SK-N-SH (cell line): ENCODE data around the gene HECW1. TPM values are rescaled to one million over a fixed set of nuclear protein-coding genes. Genes with fewer than 3 reads are reported as not detected.
A peak's percentile ranks its signal among the peaks of the same experiment; 100 is the strongest.

Experiments
- CTCF ChIA-PET: fragments of 300-600, 350-600 bp; formaldehyde crosslinking; extraction: SDS; loops from one replicate; lab custom pipeline; 2021; lab: Yijun Ruan, JAX
- POLR2A ChIA-PET: fragments of 350-600 bp; sonication (Branson Sonifier 250); formaldehyde crosslinking; extraction: SDS; loops from one replicate; lab custom pipeline; 2020; ENCODE audit warnings: antibody characterized with exemption, inconsistent platforms; lab: Yijun Ruan, JAX
- DNase-seq: peaks from one replicate; pipeline ENCODE4 v3.0.0; 2012
- H2AFZ ChIP-seq: fragments of 200-600 bp; sonication (generic); 2 replicates; pipeline ENCODE4 v1.8.1; 2016; ENCODE audit warnings: antibody characterized with exemption, mild to moderate bottlenecking, low read depth
- H3F3A ChIP-seq: fragments of 200-600 bp; sonication (generic); replicated peaks from 2 replicates; pipeline ENCODE3; 2016; ENCODE audit warnings: antibody characterized with exemption, mild to moderate bottlenecking; ENCODE audit not compliant: insufficient read depth
- H3K27ac ChIP-seq, 2 experiments: fragments of 200-500 bp in 1 of 2; fragments of 200-600 bp in 1 of 2; sonication (Bioruptor generic) in 1 of 2; sonication (generic), shearing (Covaris generic) in 1 of 2; 2 replicates each; pipeline versions ENCODE4 v1.5.1 to v1.6.1; 2014 to 2016; ENCODE audit warnings: low read depth in 2 of 2, inconsistent platforms in 1 of 2, low read length in 1 of 2, mild to moderate bottlenecking in 1 of 2, mixed read lengths in 1 of 2
- H3K27me3 ChIP-seq: fragments of 200-600 bp; sonication (generic), shearing (Covaris generic); 2 replicates; pipeline ENCODE4 v1.6.1; 2016; ENCODE audit warnings: mixed run types; ENCODE audit not compliant: insufficient read depth
- H3K36me3 ChIP-seq, 2 experiments: fragments of 200-500 bp in 1 of 2; fragments of 200-600 bp in 1 of 2; sonication (Bioruptor generic) in 1 of 2; sonication (generic) in 1 of 2; replicated peaks in 1 of 2; 2 replicates each; pipeline versions ENCODE3 to v1.5.1; 2014 to 2016; ENCODE audit warnings: low read length in 1 of 2, mild to moderate bottlenecking in 1 of 2; ENCODE audit not compliant: insufficient read depth in 2 of 2, control insufficient read depth in 1 of 2
- H3K4me1 ChIP-seq, 2 experiments: fragments of 200-500 bp in 1 of 2; fragments of 200-600 bp in 1 of 2; sonication (Bioruptor generic) in 1 of 2; sonication (generic), shearing (Covaris generic) in 1 of 2; 2 replicates each; pipeline versions ENCODE4 v1.5.1 to v1.6.1; 2014 to 2016; ENCODE audit warnings: low read depth in 1 of 2, low read length in 1 of 2, mixed run types in 1 of 2; ENCODE audit not compliant: insufficient read depth in 2 of 2, control insufficient read depth in 1 of 2
- H3K4me2 ChIP-seq: fragments of 200-600 bp; sonication (generic), shearing (Covaris generic); 2 replicates; pipeline ENCODE4 v1.6.1; 2017; ENCODE audit warnings: mixed run types
- H3K4me3 ChIP-seq, 2 experiments: fragments of 200-500 bp in 1 of 2; fragments of 200-600 bp in 1 of 2; sonication (Bioruptor generic) in 1 of 2; sonication (generic), shearing (Covaris generic) in 1 of 2; 2 replicates each; pipeline versions ENCODE4 v1.5.1 to v1.8.1; 2014 to 2016; ENCODE audit warnings: low read depth in 2 of 2, inconsistent platforms in 1 of 2, low read length in 1 of 2, mild to moderate bottlenecking in 1 of 2, mixed read lengths in 1 of 2, moderate library complexity in 1 of 2
- H3K79me2 ChIP-seq: fragments of 200-600 bp; sonication (generic); 2 replicates; pipeline ENCODE4 v1.8.1; 2017; ENCODE audit warnings: mild to moderate bottlenecking; ENCODE audit not compliant: insufficient read depth
- H3K9ac ChIP-seq: fragments of 200-600 bp; sonication (generic); 2 replicates; pipeline ENCODE4 v1.6.1; 2017; ENCODE audit warnings: mixed run types
- H3K9me2 ChIP-seq: fragments of 200-600 bp; sonication (generic); 2 replicates; pipeline ENCODE4 v1.6.1; 2017; ENCODE audit warnings: mixed run types
- H3K9me3 ChIP-seq: fragments of 200-600 bp; sonication (generic); 2 replicates; pipeline ENCODE4 v1.6.1; 2017; ENCODE audit warnings: mixed run types, mild to moderate bottlenecking, moderate library complexity
- H4K20me1 ChIP-seq: fragments of 200-600 bp; sonication (generic); 2 replicates; pipeline ENCODE4 v1.6.1; 2017; ENCODE audit warnings: mild to moderate bottlenecking, mixed run types; ENCODE audit not compliant: insufficient read depth
- CHD2 ChIP-seq: fragments of 150-350 bp; IDR thresholded peaks from 2 replicates; pipeline ENCODE4 v1.6.1; 2018; ENCODE audit warnings: low read length; ENCODE audit not compliant: partially characterized antibody
- ELF1 ChIP-seq: IDR thresholded peaks from 2 replicates; pipeline ENCODE4 v1.4.0; 2012
- EP300 ChIP-seq, 2 experiments: IDR thresholded peaks; 2 replicates each; pipeline versions ENCODE4 v1.4.0 to v1.6.1; 2012; ENCODE audit warnings: borderline replicate concordance in 1 of 2, low read depth in 1 of 2, low read length in 1 of 2
- FOSL2 ChIP-seq: IDR thresholded peaks from 2 replicates; pipeline ENCODE4 v1.4.0; 2012; ENCODE audit warnings: low read depth, mild to moderate bottlenecking, moderate library complexity, borderline replicate concordance
- FOXJ3 ChIP-seq: sonication (generic); formaldehyde crosslinking; IDR thresholded peaks from 2 replicates; pipeline ENCODE4 v1.5.1; 2020; ENCODE audit warnings: mild to moderate bottlenecking, missing genetic modification reagents
- GABPA ChIP-seq: IDR thresholded peaks from 2 replicates; pipeline ENCODE4 v1.4.0; 2012; ENCODE audit warnings: low read depth, mild to moderate bottlenecking
- GATA2 ChIP-seq: sonication (generic); formaldehyde crosslinking; IDR thresholded peaks from 2 replicates; pipeline ENCODE4 v1.5.0; 2020; ENCODE audit warnings: mild to moderate bottlenecking, missing genetic modification reagents
- MAX ChIP-seq: IDR thresholded peaks from 2 replicates; pipeline ENCODE4 v1.4.0; 2012; ENCODE audit warnings: low read depth
- MXI1 ChIP-seq: IDR thresholded peaks from 2 replicates; pipeline ENCODE4 v1.6.1; 2012; ENCODE audit warnings: mild to moderate bottlenecking, low read depth, low read length, improper control_type of control experiment
- NRF1 ChIP-seq: IDR thresholded peaks from 2 replicates; pipeline ENCODE4 v1.6.1; 2012; ENCODE audit warnings: low read depth, mild to moderate bottlenecking, low read length
- PBX3 ChIP-seq: IDR thresholded peaks from 2 replicates; pipeline ENCODE4; 2012
- REST ChIP-seq: IDR thresholded peaks from 2 replicates; pipeline ENCODE4 v1.6.1; 2012; ENCODE audit warnings: mild to moderate bottlenecking, low read depth, low read length, moderate library complexity
- RFX5 ChIP-seq: IDR thresholded peaks from 2 replicates; pipeline ENCODE4 v1.6.1; 2012; ENCODE audit warnings: mild to moderate bottlenecking, improper control_type of control experiment, low read length
- TCF12 ChIP-seq: IDR thresholded peaks from 2 replicates; pipeline ENCODE4 v1.4.0; 2012
- USF1 ChIP-seq: IDR thresholded peaks from 2 replicates; pipeline ENCODE4 v1.4.0; 2012; ENCODE audit warnings: low read depth, borderline replicate concordance
- YY1 ChIP-seq: IDR thresholded peaks from 2 replicates; pipeline ENCODE4 v1.4.0; 2012; ENCODE audit warnings: low read depth, mild to moderate bottlenecking
- WGBS: methylation state at CpG from one replicate; pipeline ENCODE4 v1.1.6; 2017; ENCODE audit warnings: low lambda C conversion rate; 5-methylcytosine and 5-hydroxymethylcytosine counted together
- polyA plus RNA-seq, 3 experiments: library from polyadenylated mRNA; depleted of rRNA; stranded (reverse); fragments of >200 nt; gene quantifications; 2 replicates each; pipeline ENCODE4 v1.2.3, GENCODE V29; 2012

HECW1 gene
- polyA plus RNA-seq, 1 of the 3 experiments (the other 2 are of a cell fraction) = not detected

GRCh38 chr7:43292384-43292783 is 179.9 kb downstream of the HECW1 start:
- Histone ChIP-seq H3K9ac (no peak overlapping the region), H3K27me3 (peaks cover 11% of the 10 kb centered on the region; the same call in 1 of the 2 replicates), H3K27ac (no peak overlapping the region), H3K36me3 (no peaks in the 10 kb centered on the region), H3K4me1 (no peaks in the 10 kb centered on the region), H3K4me2 (no peak overlapping the region), H2AFZ (no peak overlapping the region), H3K9me3 (no peaks in the 10 kb centered on the region), H3K9me2 (no peaks in the 10 kb centered on the region), H3F3A (no peaks in the 10 kb centered on the region), H3K4me3 (no peak overlapping the region), H3K79me2 (no peaks in the 10 kb centered on the region), H4K20me1 (no peaks in the 10 kb centered on the region)
- TF ChIP-seq PBX3 = no peak
- no peak for TF ChIP-seq FOSL2
- no peak for TF ChIP-seq GATA2
- TF ChIP-seq GABPA = no peak
- no peak for TF ChIP-seq TCF12
- TF ChIP-seq EP300 (IDR thresholded peaks at IDR 0.05; ENCODE audit: borderline replicate concordance in 1 of 2, low read depth in 1 of 2, low read length in 1 of 2) = no peak
- no peak for TF ChIP-seq REST
- TF ChIP-seq MXI1 = no peak
- TF ChIP-seq FOXJ3 = no peak
- no peak for TF ChIP-seq ELF1
- TF ChIP-seq NRF1 = no peak
- ChIA-PET POLR2A (no interaction called here), CTCF (interaction anchor here (0.6 to 1.4 kb wide), 4 partner anchors 13 to 547 kb away, joined by 3 read pairs; no protein-coding TSS in a partner anchor)
- WGBS = 44% methylated on average over 1 of the region's 1 CpG
- no peak for DNase-seq

GRCh38 chr7:43294080-43294630 is 181.7 kb downstream of the HECW1 start:
- Histone ChIP-seq H3K9me3 (no peaks in the 10 kb centered on the region), H3K27ac (no peak overlapping the region), H3K9ac (no peak overlapping the region), H2AFZ (no peak overlapping the region), H3K79me2 (no peaks in the 10 kb centered on the region), H3K9me2 (no peaks in the 10 kb centered on the region), H3K4me1 (no peaks in the 10 kb centered on the region), H4K20me1 (no peaks in the 10 kb centered on the region), H3K4me3 (no peak overlapping the region), H3F3A (no peaks in the 10 kb centered on the region), H3K27me3 (peaks cover 25% of the 10 kb centered on the region; the same call in 1 of the 2 replicates), H3K4me2 (peak overlapping the region; percentile 23; the same call in 1 of the 2 replicates), H3K36me3 (no peaks in the 10 kb centered on the region)
- no peak for DNase-seq
- CTCF ChIA-PET = interaction anchor here (0.7 to 1.3 kb wide), 3 partner anchors 8 to 145 kb away, joined by 3 read pairs; no protein-coding TSS in a partner anchor
- 34% methylated on average over 5 of the region's 5 CpGs for WGBS
- POLR2A ChIA-PET = no interaction called here
- TF ChIP-seq EP300 (IDR thresholded peaks at IDR 0.05; ENCODE audit: borderline replicate concordance in 1 of 2, low read depth in 1 of 2, low read length in 1 of 2) (no peak), CHD2 (no peak), USF1 (no peak), MAX (no peak), YY1 (no peak), RFX5 (no peak), FOSL2 (peak; percentile 51; the same call in 1 of the 2 replicates), REST (no peak)
